Measurements from ENCODE around the gene PTPRQ.

PTPRQ gene

GRCh38 chr12:80676856-80677255 lies 232.8 kb downstream of the PTPRQ start:
- H3K9ac ChIP-seq (ENCODE audit: low read depth, low read length) = no peak overlapping the region
- H2AFZ ChIP-seq (ENCODE audit: low read depth, low read length) = no peak overlapping the region
- H3K4me3 ChIP-seq (ENCODE audit: low read depth in 1 of 2, low read length in 2 of 2) = no peak overlapping the region
- no peaks in the 10 kb centered on the region for H3K4me1 ChIP-seq (ENCODE audit: insufficient read depth, low read length)
- H4K20me1 ChIP-seq (ENCODE audit: insufficient read depth, low read length) = no peaks in the 10 kb centered on the region
- no peak for TF ChIP-seq CTCF (IDR thresholded peaks at IDR 0.05; ENCODE audit: borderline replicate concordance, extremely low read depth, low read length, poor library complexity, severe bottlenecking)
- TF ChIP-seq EZH2 (IDR thresholded peaks at IDR 0.05; ENCODE audit: borderline replicate concordance, low read depth, low read length, severe bottlenecking) = no peak
- H3K79me2 ChIP-seq (ENCODE audit: insufficient read depth, low read length) = no peaks in the 10 kb centered on the region
- ATAC-seq (ENCODE audit: insufficient read depth, low read depth) = no peak
- no peak overlapping the region for H3K4me2 ChIP-seq (ENCODE audit: insufficient read depth, low read length)
- no peaks in the 10 kb centered on the region for H3K36me3 ChIP-seq (ENCODE audit: insufficient read depth, low read length)
- no peak overlapping the region for H3K27ac ChIP-seq (ENCODE audit: low read length)
- H3K27me3 ChIP-seq (ENCODE audit: insufficient read depth, low read length, poor library complexity) = no peaks in the 10 kb centered on the region
- no peaks in the 10 kb centered on the region for H3K9me3 ChIP-seq (ENCODE audit: insufficient read depth, low read length, severe bottlenecking)
- DNase-seq = no peak

- no peak overlapping the region for H3K9ac ChIP-seq (ENCODE audit: low read depth, low read length)
- ATAC-seq (ENCODE audit: insufficient read depth, low read depth) = no peak
- no peaks in the 10 kb centered on the region for H3K79me2 ChIP-seq (ENCODE audit: insufficient read depth, low read length)
- no peak for DNase-seq
- H3K27me3 ChIP-seq (ENCODE audit: insufficient read depth, low read length, poor library complexity) = no peaks in the 10 kb centered on the region
- no peak overlapping the region for H3K4me2 ChIP-seq (ENCODE audit: insufficient read depth, low read length)
- no peak for TF ChIP-seq CTCF (IDR thresholded peaks at IDR 0.05; ENCODE audit: borderline replicate concordance, extremely low read depth, low read length, poor library complexity, severe bottlenecking)
- no peak for TF ChIP-seq EZH2 (IDR thresholded peaks at IDR 0.05; ENCODE audit: borderline replicate concordance, low read depth, low read length, severe bottlenecking)
- H3K4me1 ChIP-seq (ENCODE audit: insufficient read depth, low read length) = no peaks in the 10 kb centered on the region
- H3K4me3 ChIP-seq (ENCODE audit: low read depth in 1 of 2, low read length in 2 of 2) = no peak overlapping the region
- no peaks in the 10 kb centered on the region for H4K20me1 ChIP-seq (ENCODE audit: insufficient read depth, low read length)
- no peak overlapping the region for H2AFZ ChIP-seq (ENCODE audit: low read depth, low read length)
- H3K9me3 ChIP-seq (ENCODE audit: insufficient read depth, low read length, severe bottlenecking) = no peaks in the 10 kb centered on the region
- no peaks in the 10 kb centered on the region for H3K36me3 ChIP-seq (ENCODE audit: insufficient read depth, low read length)
- H3K27ac ChIP-seq (ENCODE audit: low read length) = no peak overlapping the region
Measured at GRCh38 chr12:80677994-80678393, 234.0 kb downstream of the PTPRQ start.

- no peak overlapping the region for H3K4me2 ChIP-seq (ENCODE audit: insufficient read depth, low read length)
- no peaks in the 10 kb centered on the region for H3K79me2 ChIP-seq (ENCODE audit: insufficient read depth, low read length)
- H3K4me1 ChIP-seq (ENCODE audit: insufficient read depth, low read length) = no peaks in the 10 kb centered on the region
- no peak overlapping the region for H3K27ac ChIP-seq (ENCODE audit: low read length)
- no peak for TF ChIP-seq CTCF (IDR thresholded peaks at IDR 0.05; ENCODE audit: borderline replicate concordance, extremely low read depth, low read length, poor library complexity, severe bottlenecking)
- H2AFZ ChIP-seq (ENCODE audit: low read depth, low read length) = no peak overlapping the region
- DNase-seq (no peak), ATAC-seq (ENCODE audit: insufficient read depth, low read depth) (no peak)
- H3K4me3 ChIP-seq (ENCODE audit: low read depth in 1 of 2, low read length in 2 of 2) = no peak overlapping the region
- H4K20me1 ChIP-seq (ENCODE audit: insufficient read depth, low read length) = no peaks in the 10 kb centered on the region
- no peak overlapping the region for H3K9ac ChIP-seq (ENCODE audit: low read depth, low read length)
- H3K27me3 ChIP-seq (ENCODE audit: insufficient read depth, low read length, poor library complexity) = no peaks in the 10 kb centered on the region
- no peaks in the 10 kb centered on the region for H3K36me3 ChIP-seq (ENCODE audit: insufficient read depth, low read length)
- no peaks in the 10 kb centered on the region for H3K9me3 ChIP-seq (ENCODE audit: insufficient read depth, low read length, severe bottlenecking)
Measured at GRCh38 chr12:80679346-80680131, 235.5 kb downstream of the PTPRQ start.

Measured in DND-41 (cell line).